GM12878 (cell line): Measurements from ENCODE around the gene WWC2. TPM values are rescaled to one million over a fixed set of nuclear protein-coding genes. Genes with fewer than 3 reads are reported as not detected.

Experiments used
- ATAC-seq: fragments of 200-7000 bp; cut with Tn5 transposase; 3 replicates; pipeline ENCODE4 v1.9.1; 2020; ENCODE audit warnings: mild to moderate bottlenecking, moderate library complexity
- BruUV-seq: library from RNA; stranded (reverse); fragments of 400-500 nt; replicated peaks from 2 replicates; lab custom pipeline; 2021; lab: Mats Ljungman, UMichigan
- CTCF ChIA-PET: fragments of 300-600 bp; sonication (Branson Sonifier 250); formaldehyde crosslinking; extraction: SDS; loops from one replicate; lab custom pipeline; 2021; ENCODE audit warnings: inconsistent platforms; lab: Yijun Ruan, JAX
- POLR2A ChIA-PET: fragments of 350-600 bp; formaldehyde crosslinking; extraction: SDS; loops from one replicate; lab custom pipeline; 2021; ENCODE audit warnings: inconsistent platforms; lab: Charles Lee
- RAD21 ChIA-PET: fragments of 300-600 bp; sonication (Branson Sonifier 250); formaldehyde crosslinking; loops from one replicate; lab custom pipeline; 2023; ENCODE audit warnings: antibody characterized with exemption; ENCODE audit not compliant: unreplicated experiment; lab: Charles Lee
- SMC1A ChIA-PET: fragments of 300-600 bp; sonication (Branson Sonifier 250); formaldehyde crosslinking; loops from one replicate; lab custom pipeline; 2023; ENCODE audit not compliant: unreplicated experiment, uncharacterized antibody; lab: Charles Lee
- DNase-seq: peaks from one replicate; pipeline ENCODE4 v3.0.0-alpha.2; 2011; ENCODE audit warnings: low read depth, low spot score
- FAIRE-seq: peaks from 3 replicates; lab custom pipeline; 2011; peaks lifted over from hg19 to GRCh38; lab: Jason Lieb, UNC
- H2AFZ ChIP-seq: 2 replicates; pipeline ENCODE4 v1.6.0; 2011; ENCODE audit warnings: low read depth, low read length, control low read depth; ENCODE audit not compliant: control insufficient read depth
- H3K27ac ChIP-seq: 2 replicates; pipeline ENCODE4 v1.5.1; 2011; ENCODE audit warnings: control low read depth; ENCODE audit not compliant: control insufficient read depth, insufficient read depth
- H3K27me3 ChIP-seq, 2 experiments: replicated peaks in 1 of 2; 2 replicates each; pipeline versions ENCODE4 v1.6.0 to v1.6.1; 2011; ENCODE audit warnings: low read length in 1 of 2; ENCODE audit not compliant: control insufficient read depth in 2 of 2, insufficient read depth in 2 of 2
- H3K36me3 ChIP-seq, 2 experiments: 2 replicates each; pipeline ENCODE4 v1.5.1; 2011; ENCODE audit warnings: low read length in 1 of 2; ENCODE audit not compliant: control insufficient read depth in 2 of 2, insufficient read depth in 2 of 2
- H3K4me1 ChIP-seq: 2 replicates; pipeline ENCODE4 v1.6.1; 2011; ENCODE audit warnings: mild to moderate bottlenecking, low read length, moderate library complexity, mixed read lengths; ENCODE audit not compliant: control insufficient read depth, insufficient read depth
- H3K4me2 ChIP-seq: 2 replicates; pipeline ENCODE4 v1.6.0; 2011; ENCODE audit warnings: control low read depth; ENCODE audit not compliant: control insufficient read depth, insufficient read depth
- H3K4me3 ChIP-seq: fragments of 200-600 bp; sonication (generic); 2 replicates; pipeline ENCODE4 v1.5.1; 2016
- H3K79me2 ChIP-seq: 2 replicates; pipeline ENCODE4 v1.6.0; 2011; ENCODE audit warnings: low read length; ENCODE audit not compliant: control insufficient read depth, insufficient read depth
- H3K9ac ChIP-seq: 2 replicates; pipeline ENCODE4 v1.8.0; 2011; ENCODE audit warnings: low read length, control low read depth, mixed read lengths; ENCODE audit not compliant: control insufficient read depth, insufficient read depth
- H3K9me3 ChIP-seq: replicated peaks from 3 replicates; pipeline ENCODE4 v1.5.1; 2011; ENCODE audit warnings: mild to moderate bottlenecking, low read length; ENCODE audit not compliant: control insufficient read depth, insufficient read depth
- H4K20me1 ChIP-seq: 2 replicates; pipeline ENCODE4 v1.6.0; 2011; ENCODE audit not compliant: control insufficient read depth, insufficient read depth
- ATF7 ChIP-seq: fragments of 450-650 bp; IDR thresholded peaks from 2 replicates; pipeline ENCODE4 v1.6.1; 2016; ENCODE audit warnings: low read depth, mild to moderate bottlenecking
- MEF2B ChIP-seq: fragments of 450-650 bp; IDR thresholded peaks from 2 replicates; pipeline ENCODE4 v1.6.1; 2018; ENCODE audit warnings: mild to moderate bottlenecking, moderate library complexity; ENCODE audit not compliant: partially characterized antibody, poor library complexity, severe bottlenecking
- NKRF ChIP-seq: fragments of 450-650 bp; conservative IDR thresholded peaks from 2 replicates; pipeline ENCODE4 v1.6.1; 2017; ENCODE audit warnings: mild to moderate bottlenecking, moderate library complexity
- NR2C2 ChIP-seq: IDR thresholded peaks from 2 replicates; pipeline ENCODE4 v1.6.1; 2011; ENCODE audit warnings: borderline replicate concordance, low read depth; ENCODE audit not compliant: control insufficient read depth, insufficient read length
- NRF1 ChIP-seq: conservative IDR thresholded peaks from 2 replicates; pipeline ENCODE4 v1.6.1; 2011; ENCODE audit warnings: mild to moderate bottlenecking, low read depth, low read length, improper control_type of control experiment
- PKNOX1 ChIP-seq: fragments of 450-650 bp; IDR thresholded peaks from 2 replicates; pipeline ENCODE4 v1.6.1; 2016; ENCODE audit warnings: mild to moderate bottlenecking
- RB1 ChIP-seq: fragments of 450-650 bp; formaldehyde crosslinking; IDR thresholded peaks from 2 replicates; pipeline ENCODE4 v1.6.1; 2017; ENCODE audit warnings: mild to moderate bottlenecking, borderline replicate concordance
- SIX5 ChIP-seq: IDR thresholded peaks from 2 replicates; pipeline ENCODE4 v1.6.1; 2011; ENCODE audit warnings: mild to moderate bottlenecking, low read depth, low read length, moderate library complexity; ENCODE audit not compliant: severe bottlenecking
- SMAD1 ChIP-seq: fragments of 450-650 bp; IDR thresholded peaks from 2 replicates; pipeline ENCODE4 v1.6.1; 2018; ENCODE audit warnings: mild to moderate bottlenecking, low read depth; ENCODE audit not compliant: partially characterized antibody
- SRF ChIP-seq, 2 experiments: IDR thresholded peaks; 2 replicates each; pipeline ENCODE4 v1.6.1; 2011; ENCODE audit warnings: low read depth in 2 of 2, low read length in 2 of 2, mild to moderate bottlenecking in 1 of 2, moderate library complexity in 1 of 2
- TARDBP ChIP-seq: IDR thresholded peaks from 2 replicates; pipeline ENCODE4 v1.6.1; 2016; ENCODE audit warnings: borderline replicate concordance
- YBX1 ChIP-seq: fragments of 450-650 bp; IDR thresholded peaks from 2 replicates; pipeline ENCODE4 v1.6.1; 2016; ENCODE audit warnings: antibody characterized with exemption
- ZNF207 ChIP-seq: fragments of 450-650 bp; IDR thresholded peaks from 2 replicates; pipeline ENCODE4 v1.6.1; 2014; ENCODE audit warnings: antibody characterized with exemption, mild to moderate bottlenecking, borderline replicate concordance
- WGBS: methylation state at CpG from one replicate; pipeline ENCODE4 v1.1.6; 2016; ENCODE audit warnings: low lambda C conversion rate; ENCODE audit not compliant: insufficient replicate concordance, insufficient coverage; ENCODE audit errors: missing lambda C conversion rate; 5-methylcytosine and 5-hydroxymethylcytosine counted together
- in situ Hi-C: fragments of 300-500 bp; cut with MboI; formaldehyde crosslinking; loops from 9 replicates; pipeline ENCODE4 v1.14.3; 2018; ENCODE audit warnings: mixed read lengths
- intact Hi-C: fragments of 100-400 bp; cut with micrococcal nuclease; formaldehyde crosslinking; loops from one replicate; pipeline ENCODE4 v1.14.2; 2022; ENCODE audit not compliant: unreplicated experiment
- polyA plus RNA-seq, 11 experiments: library from polyadenylated mRNA; depleted of rRNA in 4 of 11; unstranded in 6 of 11; stranded (reverse) in 5 of 11; fragments of >200 nt; fragmentation: Nextera tagmentation in 4 of 11; fragmentation: Illumina TruSeq in 1 of 11; extraction: Ambion mirVana in 4 of 11; extraction: Trizol in 1 of 11; gene quantifications; 1 replicate in 1 of 11; 2 replicates in 10 of 11; pipeline versions ENCODE4 v1.2.1 to v1.2.3, GENCODE V29; 2011 to 2016; ENCODE audit warnings: inconsistent platforms in 2 of 11, missing spikeins in 2 of 11, low read depth in 1 of 11
- total RNA-seq, 4 experiments: library from RNA; depleted of rRNA in 3 of 4; stranded (reverse); fragments of >200 nt in 3 of 4; fragmentation: Illumina TruSeq in 1 of 4; extraction: Trizol in 1 of 4; gene quantifications; 2 replicates each; pipeline versions ENCODE4 v1.2.1 to v1.2.3, GENCODE V29; 2013 to 2021

WWC2 gene
- total and polyA plus RNA-seq, 10 of the 15 experiments (the other 5 are each of a cell fraction or from before 2014, with no cell fraction given): 0.02 to 0.72 (median 0.06) TPM; not detected in 3

- no peaks in the 10 kb centered on the region for H3K27me3 ChIP-seq
- no peak overlapping the region for H3K4me2 ChIP-seq
- H2AFZ ChIP-seq: no peak overlapping the region
- intact Hi-C loops: loop anchor here (1.0 to 10.0 kb wide), 4 partner anchors 135 to 331 kb away; no protein-coding TSS in a partner anchor
- no peaks in the 10 kb centered on the region for H3K9me3 ChIP-seq
- TF ChIP-seq ATF7: no peak
- no peak for TF ChIP-seq YBX1
- no peak for TF ChIP-seq SRF (IDR thresholded peaks at IDR 0.05; ENCODE audit: low read depth in 2 of 2, low read length in 2 of 2)
- TF ChIP-seq SMAD1: no peak
- TF ChIP-seq ZNF207: no peak
- TF ChIP-seq TARDBP: no peak
- TF ChIP-seq SIX5: no peak
- TF ChIP-seq NRF1: no peak
- TF ChIP-seq RB1: no peak
- TF ChIP-seq MEF2B: no peak
- no peak for TF ChIP-seq PKNOX1
- TF ChIP-seq NKRF: no peak
- TF ChIP-seq NR2C2: no peak
- ChIA-PET CTCF (interaction anchor here (0.6 to 4.4 kb wide), 22 partner anchors 9 to 552 kb away, joined by 3 to 50 read pairs (median 4); no protein-coding TSS in a partner anchor), POLR2A (no interaction called here), SMC1A (interaction anchor here (0.9 to 3.5 kb wide), 12 partner anchors 105 to 333 kb away, joined by 3 to 24 read pairs (median 4); no protein-coding TSS in a partner anchor), RAD21 (interaction anchor here (0.9 to 2.0 kb wide), 7 partner anchors 97 to 333 kb away, joined by 3 to 16 read pairs (median 4); no protein-coding TSS in a partner anchor)
- no peaks in the 10 kb centered on the region for H4K20me1 ChIP-seq
- H3K9ac ChIP-seq: no peak overlapping the region
- no peaks in the 10 kb centered on the region for H3K36me3 ChIP-seq
- H3K79me2 ChIP-seq: no peaks in the 10 kb centered on the region
- H3K4me3 ChIP-seq: no peak overlapping the region
- no peaks in the 10 kb centered on the region for H3K4me1 ChIP-seq
- BruUV-seq: no TSS peak
- in situ Hi-C loops: loop anchor here (5.0 to 10.0 kb wide), 3 partner anchors 136 to 331 kb away; no protein-coding TSS in a partner anchor
- no peak overlapping the region for H3K27ac ChIP-seq
- FAIRE-seq: no peak
- ATAC-seq: no peak
- no peak for DNase-seq
- WGBS: 26% methylated on average over 2 of the region's 2 CpGs
Observed at GRCh38 chr4:183073838-183074145, 25.3 kb upstream of the WWC2 start.
